ENCODE data around the gene ZNF616.

DNA sequence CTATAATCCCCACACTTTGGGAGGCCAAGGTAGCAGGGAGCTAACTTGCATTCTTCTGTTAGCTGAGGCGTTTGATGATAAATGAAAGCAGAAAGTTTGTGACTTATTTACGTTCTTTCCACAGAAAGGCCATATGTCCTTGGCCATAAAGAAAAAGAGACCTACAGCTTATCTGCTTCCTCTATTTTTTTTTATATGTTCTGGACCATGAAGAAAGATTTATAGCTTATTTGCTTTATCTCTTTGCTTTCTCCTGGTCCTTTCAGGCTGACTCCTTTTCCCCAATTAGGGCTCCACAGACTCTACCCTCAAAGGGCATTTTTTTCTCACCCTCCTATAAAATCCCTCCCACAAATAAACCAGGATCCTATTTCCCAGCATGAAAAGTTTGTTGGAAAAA lies 1.5 kb upstream of the ZNF616 start:
- TF ChIP-seq POLR2A (IDR thresholded peaks at IDR 0.05) (no peak), CTCF (IDR thresholded peaks at IDR 0.05) (no peak)
